CD14-positive monocyte (primary cell): ENCODE measurements around the gene PCF11. TPM values are rescaled to one million over a fixed set of nuclear protein-coding genes. Genes with fewer than 3 reads are reported as not detected.

Experiments
- DNase-seq, 3 donors: peaks; one replicate each; pipeline ENCODE4 v3.0.0-alpha.2; 2011 to 2022
- H2AFZ ChIP-seq: 2 replicates; pipeline ENCODE4 v1.6.0; 2012; ENCODE audit warnings: mild to moderate bottlenecking, low read depth, low read length, inconsistent platforms; ENCODE audit not compliant: insufficient read depth, poor library complexity, severe bottlenecking
- H3K27ac ChIP-seq, 2 donors: 1 replicate in 1 of 2; 2 replicates in 1 of 2; pipeline ENCODE4 v1.5.1; 2012 to 2013; ENCODE audit warnings: low read length in 2 of 2, control low read depth in 1 of 2, inconsistent platforms in 1 of 2, low read depth in 1 of 2, mild to moderate bottlenecking in 1 of 2
- H3K27me3 ChIP-seq, 2 donors: one replicate each; pipeline versions ENCODE4 v1.6.0 to v1.6.1; 2011 to 2013; ENCODE audit warnings: low read length in 2 of 2; ENCODE audit not compliant: control insufficient read depth in 2 of 2, insufficient read depth in 2 of 2
- H3K36me3 ChIP-seq, 2 donors: replicated peaks in 1 of 2; 1 replicate in 1 of 2; 2 replicates in 1 of 2; pipeline versions ENCODE4 v1.5.1 to v1.6.1; 2012 to 2013; ENCODE audit warnings: low read length in 2 of 2, control low read depth in 1 of 2, inconsistent platforms in 1 of 2, mild to moderate bottlenecking in 1 of 2; ENCODE audit not compliant: insufficient read depth in 2 of 2, control insufficient read depth in 1 of 2
- H3K4me1 ChIP-seq, 2 donors: 1 replicate in 1 of 2; 2 replicates in 1 of 2; pipeline versions ENCODE4 v1.5.1 to v1.6.1; 2012 to 2013; ENCODE audit warnings: low read length in 2 of 2, control low read depth in 1 of 2, inconsistent platforms in 1 of 2, mild to moderate bottlenecking in 1 of 2, moderate library complexity in 1 of 2; ENCODE audit not compliant: insufficient read depth in 2 of 2, control insufficient read depth in 1 of 2
- H3K4me2 ChIP-seq: replicated peaks from 2 replicates; pipeline ENCODE3; 2012; ENCODE audit warnings: low read length, moderate library complexity, mild to moderate bottlenecking; ENCODE audit not compliant: poor library complexity, severe bottlenecking; ENCODE audit errors: extremely low read depth
- H3K4me3 ChIP-seq, 3 experiments: fragments of 200-600 bp in 1 of 3; sonication (generic) in 1 of 3; replicated peaks in 1 of 3; 1 replicate in 2 of 3; 2 replicates in 1 of 3; pipeline ENCODE4 v1.5.1; 2011 to 2013; ENCODE audit warnings: low read length in 3 of 3, mild to moderate bottlenecking in 3 of 3, control low read depth in 2 of 3, low read depth in 2 of 3, inconsistent platforms in 1 of 3, moderate library complexity in 1 of 3
- H3K79me2 ChIP-seq: 2 replicates; pipeline ENCODE4 v1.6.0; 2012; ENCODE audit warnings: mild to moderate bottlenecking, control low read depth, inconsistent platforms, low read length, moderate library complexity; ENCODE audit not compliant: insufficient read depth
- H3K9ac ChIP-seq: 2 replicates; pipeline ENCODE4 v1.6.0; 2017; ENCODE audit warnings: low read length, mild to moderate bottlenecking; ENCODE audit not compliant: insufficient read depth, poor library complexity, severe bottlenecking
- H3K9me3 ChIP-seq, 2 donors: replicated peaks in 1 of 2; 1 replicate in 1 of 2; 2 replicates in 1 of 2; pipeline versions ENCODE4 v1.5.1 to v1.6.1; 2012 to 2013; ENCODE audit warnings: low read length in 2 of 2, control low read depth in 1 of 2; ENCODE audit not compliant: control insufficient read depth in 1 of 2, insufficient read depth in 1 of 2
- H4K20me1 ChIP-seq: 2 replicates; pipeline ENCODE4 v1.6.0; 2012; ENCODE audit warnings: mild to moderate bottlenecking, low read length, control low read depth, moderate library complexity; ENCODE audit not compliant: insufficient read depth
- H3K27ac Mint-ChIP-seq, 7 donors: one replicate each; pipeline ENCODE4 v1.8.0; 2020; ENCODE audit warnings: mild to moderate bottlenecking in 7 of 7, mixed read lengths in 7 of 7, moderate library complexity in 6 of 7, inconsistent platforms in 2 of 7
- H3K27me3 Mint-ChIP-seq, 3 donors: one replicate each; pipeline ENCODE4 v1.8.0; 2021 to 2022; ENCODE audit warnings: low read depth in 3 of 3, mild to moderate bottlenecking in 3 of 3, mixed read lengths in 3 of 3, moderate library complexity in 3 of 3, inconsistent platforms in 1 of 3
- H3K36me3 Mint-ChIP-seq, 2 donors: one replicate each; pipeline ENCODE4 v1.8.0; 2020; ENCODE audit warnings: mixed read lengths in 2 of 2, inconsistent platforms in 1 of 2, mild to moderate bottlenecking in 1 of 2
- H3K4me1 Mint-ChIP-seq: one replicate; pipeline ENCODE4 v1.8.0; 2020; ENCODE audit warnings: mild to moderate bottlenecking, mixed read lengths
- H3K4me3 Mint-ChIP-seq, 2 donors: one replicate each; pipeline ENCODE4 v1.8.0; 2020; ENCODE audit warnings: mild to moderate bottlenecking in 2 of 2, mixed read lengths in 2 of 2, moderate library complexity in 1 of 2
- H3K9me3 Mint-ChIP-seq, 7 donors: one replicate each; pipeline ENCODE4 v1.8.0; 2020 to 2022; ENCODE audit warnings: mixed read lengths in 7 of 7, mild to moderate bottlenecking in 6 of 7, moderate library complexity in 6 of 7, inconsistent platforms in 2 of 7
- CTCF ChIP-seq: fragments of 200-600 bp; IDR thresholded peaks from one replicate; pipeline ENCODE4 v1.8.0; 2022; ENCODE audit warnings: antibody characterized with exemption, mild to moderate bottlenecking
- WGBS: methylation state at CpG from one replicate; pipeline ENCODE4 v1.1.5; 2013; ENCODE audit warnings: missing lambda C conversion rate; ENCODE audit not compliant: insufficient coverage; 5-methylcytosine and 5-hydroxymethylcytosine counted together
- intact Hi-C, 2 donors: fragments of 100-400 bp; cut with micrococcal nuclease; formaldehyde crosslinking; loops; one replicate each; pipeline versions ENCODE4 v1.15.0 to v1.15.1; 2023
- polyA plus RNA-seq, 3 donors: library from polyadenylated mRNA; depleted of rRNA in 1 of 3; unstranded in 2 of 3; stranded (reverse) in 1 of 3; fragments of 300-500 nt in 2 of 3; fragments of >200 nt in 1 of 3; fragmentation: Illumina TruSeq in 2 of 3; gene quantifications; 1 replicate in 2 of 3; 2 replicates in 1 of 3; pipeline ENCODE4 v1.2.3, GENCODE V29; 2012 to 2021

PCF11 gene
- polyA plus RNA-seq, 3 donors, result 8.3 to 78.1 (median 15.7) TPM

- Histone ChIP-seq H3K27ac (peak overlapping the region in 1 of 2 donors; percentile 34), H3K9ac (no peak overlapping the region), H2AFZ (no peak overlapping the region), H3K4me2 (peak overlapping the region; percentile 83), H3K9me3 (no peaks in the 10 kb centered on the region), H3K27me3 (no peaks in the 10 kb centered on the region), H3K4me1 (peaks cover 25 to 42% of the 10 kb centered on the region in 2 donors), H3K36me3 (peaks cover 43 to 51% of the 10 kb centered on the region in 2 donors), H3K79me2 (peaks cover 100% of the 10 kb centered on the region), H4K20me1 (peaks cover 100% of the 10 kb centered on the region), H3K4me3 (no peak overlapping the region)
- H3K36me3 Mint-ChIP-seq, result peaks cover 52 to 60% of the 10 kb centered on the region in 2 donors
- no CpG with 5 or more reads among the region's 2 CpGs for WGBS
- H3K27ac Mint-ChIP-seq, result peak overlapping the region; percentile 25 to 80 (median 72)
- no peak for TF ChIP-seq CTCF
- peaks cover 0 to 4% (median 0%) of the 10 kb centered on the region in 7 donors for H3K9me3 Mint-ChIP-seq
- peaks cover 28% of the 10 kb centered on the region for H3K4me1 Mint-ChIP-seq
- no peaks in the 10 kb centered on the region for H3K27me3 Mint-ChIP-seq
- intact Hi-C loops, result no loop called here
- peak overlapping the region in 1 of 2 donors; percentile 12 for H3K4me3 Mint-ChIP-seq
- peak in 1 of 3 donors; percentile 33 for DNase-seq
Measured at GRCh38 chr11:83162377-83162776, 5.4 kb downstream of the PCF11 start.

GRCh38 chr11:83166193-83166866 lies 9.4 kb downstream of the PCF11 start:
- no peaks in the 10 kb centered on the region for H3K9me3 ChIP-seq
- H3K27ac ChIP-seq, result peak overlapping the region in 1 of 2 donors; percentile 34
- Mint-ChIP-seq H3K4me1 (peaks cover 35% of the 10 kb centered on the region), H3K4me3 (no peak overlapping the region), H3K27me3 (no peaks in the 10 kb centered on the region), H3K9me3 (no peaks in the 10 kb centered on the region), H3K27ac (peak overlapping the region in 4 of 7 donors; percentile 6 to 46 (median 26)), H3K36me3 (peaks cover 70 to 76% of the 10 kb centered on the region in 2 donors)
- H2AFZ ChIP-seq, result no peak overlapping the region
- peaks cover 100% of the 10 kb centered on the region for H3K79me2 ChIP-seq
- peaks cover 100% of the 10 kb centered on the region for H4K20me1 ChIP-seq
- peaks cover 29 to 42% of the 10 kb centered on the region in 2 donors for H3K4me1 ChIP-seq
- H3K4me3 ChIP-seq, result no peak overlapping the region
- intact Hi-C loops, result no loop called here
- peaks cover 77 to 90% of the 10 kb centered on the region in 2 donors for H3K36me3 ChIP-seq
- no peak for TF ChIP-seq CTCF
- no peaks in the 10 kb centered on the region for H3K27me3 ChIP-seq
- WGBS, result 100% methylated on average over 1 of the region's 11 CpGs
- no peak overlapping the region for H3K9ac ChIP-seq
- no peak for DNase-seq
- H3K4me2 ChIP-seq, result no peak overlapping the region
